GM12872 (cell line): ENCODE data around the gene PROKR1.

Experiments used
- TF ChIP-seq, protein P1 (sequence below): IDR thresholded peaks from 3 replicates; pipeline ENCODE4 v1.5.1; 2011; ENCODE audit warnings: low read depth, mild to moderate bottlenecking, low read length, moderate library complexity; ENCODE audit not compliant: insufficient read depth

The PROKR1 gene

GRCh38 chr2:68695971-68696370, 52.6 kb downstream of the PROKR1 start:
- TF ChIP-seq, protein P1, sequence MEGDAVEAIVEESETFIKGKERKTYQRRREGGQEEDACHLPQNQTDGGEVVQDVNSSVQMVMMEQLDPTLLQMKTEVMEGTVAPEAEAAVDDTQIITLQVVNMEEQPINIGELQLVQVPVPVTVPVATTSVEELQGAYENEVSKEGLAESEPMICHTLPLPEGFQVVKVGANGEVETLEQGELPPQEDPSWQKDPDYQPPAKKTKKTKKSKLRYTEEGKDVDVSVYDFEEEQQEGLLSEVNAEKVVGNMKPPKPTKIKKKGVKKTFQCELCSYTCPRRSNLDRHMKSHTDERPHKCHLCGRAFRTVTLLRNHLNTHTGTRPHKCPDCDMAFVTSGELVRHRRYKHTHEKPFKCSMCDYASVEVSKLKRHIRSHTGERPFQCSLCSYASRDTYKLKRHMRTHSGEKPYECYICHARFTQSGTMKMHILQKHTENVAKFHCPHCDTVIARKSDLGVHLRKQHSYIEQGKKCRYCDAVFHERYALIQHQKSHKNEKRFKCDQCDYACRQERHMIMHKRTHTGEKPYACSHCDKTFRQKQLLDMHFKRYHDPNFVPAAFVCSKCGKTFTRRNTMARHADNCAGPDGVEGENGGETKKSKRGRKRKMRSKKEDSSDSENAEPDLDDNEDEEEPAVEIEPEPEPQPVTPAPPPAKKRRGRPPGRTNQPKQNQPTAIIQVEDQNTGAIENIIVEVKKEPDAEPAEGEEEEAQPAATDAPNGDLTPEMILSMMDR: no peak

DNA sequence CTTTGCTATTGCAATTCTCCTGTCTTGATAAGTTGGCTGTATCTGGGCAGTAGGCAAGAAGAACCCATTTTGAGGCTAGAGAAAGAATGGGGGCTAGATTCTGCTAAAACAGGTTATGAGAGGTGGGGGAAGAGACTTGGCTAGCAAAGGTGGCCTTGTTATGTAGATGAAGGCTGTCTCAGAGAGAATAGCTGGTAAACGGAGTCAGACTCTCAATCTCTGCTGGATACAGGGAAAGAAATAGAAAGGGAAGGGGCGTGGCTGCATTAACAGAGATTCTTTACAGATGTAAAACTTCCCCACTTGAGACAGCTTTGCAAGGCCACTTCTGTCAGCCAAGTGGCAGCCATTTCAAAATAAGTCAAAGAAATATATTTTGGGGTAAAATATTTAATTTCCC, 53.2 kb downstream of the PROKR1 start:
- TF ChIP-seq, protein P1: no peak

GRCh38 chr2:68698567-68699377, 55.4 kb downstream of the PROKR1 start:
- TF ChIP-seq, protein P1: no peak

GRCh38 chr2:68700560-68700959, 57.2 kb downstream of the PROKR1 start:
- TF ChIP-seq, protein P1: no peak

GRCh38 chr2:68706637-68707036, 63.3 kb downstream of the PROKR1 start:
- TF ChIP-seq, protein P1: no peak
